Erythroblast (primary cell): ENCODE data around the gene GADD45GIP1.
"Not testable (repeated sequence)": the region's sequence is repeated elsewhere in the genome, so short reads cannot be mapped to it uniquely, and the experiment has no call there.

Experiments
- DNase-seq, 2 experiments: peaks; one replicate each; lab custom pipeline; 2025; lab: John Stamatoyannopoulos, UW
- GATA1 ChIP-seq: IDR thresholded peaks from 2 replicates; pipeline ENCODE4 v1.6.1; 2011; ENCODE audit warnings: low read depth, mild to moderate bottlenecking, control low read depth, low read length, moderate library complexity
- POLR2A ChIP-seq: IDR thresholded peaks from 2 replicates; pipeline ENCODE4 v1.6.1; 2011; ENCODE audit warnings: mild to moderate bottlenecking, low read length

Gene GADD45GIP1

GRCh38 chr19:12959481-12959880, 2.5 kb upstream of the GADD45GIP1 start:
- no peak for TF ChIP-seq GATA1
- TF ChIP-seq POLR2A = no peak

GRCh38 chr19:12957389-12957952, 448 bp upstream of the GADD45GIP1 start:
- DNase-seq = not testable (repeated sequence)

More at GRCh38 chr19:12959481-12959880, 2.5 kb upstream of the GADD45GIP1 start:
- DNase-seq = no peak

- TF ChIP-seq POLR2A (no peak), GATA1 (no peak)
- peak in 1 of 2 experiments; percentile 70 for DNase-seq
Measured at GRCh38 chr19:12955996-12956395, 1.0 kb downstream of the GADD45GIP1 start.

GRCh38 chr19:12955575-12955974, 1.4 kb downstream of the GADD45GIP1 start:
- not testable (repeated sequence) for DNase-seq

GRCh38 chr19:12954612-12954962, 2.4 kb downstream of the GADD45GIP1 start:
- DNase-seq = no peak
- TF ChIP-seq GATA1 = no peak
- TF ChIP-seq POLR2A = no peak

- DNase-seq = no peak
- TF ChIP-seq POLR2A (peak; percentile 60), GATA1 (no peak)
Measured at GRCh38 chr19:12953799-12954611, 3.0 kb downstream of the GADD45GIP1 start.

GRCh38 chr19:12953138-12953798, 3.8 kb downstream of the GADD45GIP1 start:
- TF ChIP-seq GATA1 (no peak), POLR2A (no peak)
- peak in 1 of 2 experiments; percentile 55 for DNase-seq

GRCh38 chr19:12952488-12953137, 4.4 kb downstream of the GADD45GIP1 start:
- TF ChIP-seq POLR2A (no peak), GATA1 (no peak)
- no peak for DNase-seq

GRCh38 chr19:12952050-12952449, 5.0 kb downstream of the GADD45GIP1 start:
- DNase-seq = not testable (repeated sequence)

GRCh38 chr19:12949363-12950283, 7.4 kb downstream of the GADD45GIP1 start:
- no peak for DNase-seq
- TF ChIP-seq POLR2A (no peak), GATA1 (no peak)

- no peak for TF ChIP-seq POLR2A
- no peak for TF ChIP-seq GATA1
- DNase-seq = no peak
Measured at GRCh38 chr19:12948612-12949362, 8.2 kb downstream of the GADD45GIP1 start.

- TF ChIP-seq POLR2A (peak; percentile 95), GATA1 (peak; percentile 93)
- DNase-seq = peak; percentile 99 to 100
Measured at GRCh38 chr19:12947702-12948611, 9.1 kb downstream of the GADD45GIP1 start.
